Measurements from ENCODE around the gene NOS3. TPM values are rescaled to one million over a fixed set of nuclear protein-coding genes. Genes with fewer than 3 reads are reported as not detected.
A peak's percentile ranks its signal among the peaks of the same experiment; 100 is the strongest.

NOS3 gene
- total and polyA plus RNA-seq, 9 of the 15 experiments (the other 6 are each of a cell fraction or from before 2014, with no cell fraction given) = 1.1 to 121 (median 23.6) TPM

DNA sequence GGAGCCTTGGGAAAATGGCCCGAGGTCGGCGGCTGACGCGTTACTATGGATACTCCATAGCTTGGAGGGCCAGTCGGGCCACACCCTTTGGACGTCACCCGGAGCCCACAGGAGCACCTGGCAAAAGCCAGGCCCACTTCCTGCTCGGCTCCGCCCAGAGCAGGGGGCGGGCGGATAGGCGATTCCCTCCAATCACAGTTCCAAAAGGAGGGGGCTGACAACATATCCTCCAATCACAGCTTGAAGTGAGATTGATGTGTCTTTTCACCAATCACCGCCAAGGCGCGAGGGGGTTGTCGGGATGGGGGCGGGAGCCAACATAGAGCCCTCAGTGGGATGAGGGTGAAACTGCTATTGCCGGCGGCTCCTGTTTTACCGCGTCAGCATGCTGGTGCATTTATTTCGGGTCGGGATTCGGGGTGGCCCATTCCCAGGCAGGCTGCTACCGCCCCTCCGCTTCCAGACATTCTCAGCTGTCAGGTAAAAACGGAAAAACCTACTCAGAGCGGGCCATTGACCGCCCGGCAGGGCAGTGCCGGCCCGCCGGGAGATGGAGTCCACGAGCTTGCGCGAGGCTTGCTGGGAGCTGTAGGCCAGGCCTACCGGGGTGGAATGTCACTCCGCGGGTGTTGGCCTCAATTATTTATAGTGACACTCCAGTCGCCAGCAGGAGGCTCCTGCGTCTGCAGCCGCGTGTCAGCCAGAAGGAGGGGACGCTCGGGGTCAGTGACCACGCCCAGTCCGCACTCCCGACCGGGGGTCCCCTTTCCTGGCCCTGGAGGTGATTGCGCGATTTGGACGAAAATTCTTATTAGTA lies 37.5 kb downstream of the NOS3 start, which contains the start of gene ABCB8 (continued):
- TF ChIP-seq ZNF740 (CRISPR knock-in tag; IDR thresholded peaks at IDR 0.05) (no peak; the same call in 1 of the 2 replicates), ZNF740 (tag; IDR thresholded peaks at IDR 0.05) (no peak), SMAD3 (CRISPR knock-in tag; conservative IDR thresholded peaks at IDR 0.05) (no peak; the same call in 1 of the 2 replicates), BRF2 (IDR thresholded peaks at IDR 0.05; ENCODE audit: borderline replicate concordance, insufficient read depth, insufficient read length) (no peak), ZBED1 (IDR thresholded peaks at IDR 0.05) (peak; percentile 46; the same call in 1 of the 2 replicates), STAG1 (CRISPR knock-in tag; IDR thresholded peaks at IDR 0.05; ENCODE audit: borderline replicate concordance) (no peak), ESRRB (CRISPR knock-in tag; IDR thresholded peaks at IDR 0.05; ENCODE audit: borderline replicate concordance) (no peak), CXXC5 (CRISPR knock-in tag; IDR thresholded peaks at IDR 0.05) (peak; percentile 83), ZFPM2 (CRISPR knock-in tag; IDR thresholded peaks at IDR 0.05) (no peak), JUNB (CRISPR knock-in tag; conservative IDR thresholded peaks at IDR 0.05) (no peak), PREB (CRISPR knock-in tag; IDR thresholded peaks at IDR 0.05) (peak; percentile 100; the same call in 1 of the 2 replicates), CTBP1 (IDR thresholded peaks at IDR 0.05; ENCODE audit: borderline replicate concordance) (peak; percentile 72; the same call in 1 of the 2 replicates)
- TF ChIP-seq, protein P1, sequence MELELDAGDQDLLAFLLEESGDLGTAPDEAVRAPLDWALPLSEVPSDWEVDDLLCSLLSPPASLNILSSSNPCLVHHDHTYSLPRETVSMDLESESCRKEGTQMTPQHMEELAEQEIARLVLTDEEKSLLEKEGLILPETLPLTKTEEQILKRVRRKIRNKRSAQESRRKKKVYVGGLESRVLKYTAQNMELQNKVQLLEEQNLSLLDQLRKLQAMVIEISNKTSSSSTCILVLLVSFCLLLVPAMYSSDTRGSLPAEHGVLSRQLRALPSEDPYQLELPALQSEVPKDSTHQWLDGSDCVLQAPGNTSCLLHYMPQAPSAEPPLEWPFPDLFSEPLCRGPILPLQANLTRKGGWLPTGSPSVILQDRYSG (tag; conservative IDR thresholded peaks at IDR 0.05; ENCODE audit: low read depth) = peak; percentile 62; the same call in 1 of the 2 replicates
- TF ChIP-seq, protein P2, sequence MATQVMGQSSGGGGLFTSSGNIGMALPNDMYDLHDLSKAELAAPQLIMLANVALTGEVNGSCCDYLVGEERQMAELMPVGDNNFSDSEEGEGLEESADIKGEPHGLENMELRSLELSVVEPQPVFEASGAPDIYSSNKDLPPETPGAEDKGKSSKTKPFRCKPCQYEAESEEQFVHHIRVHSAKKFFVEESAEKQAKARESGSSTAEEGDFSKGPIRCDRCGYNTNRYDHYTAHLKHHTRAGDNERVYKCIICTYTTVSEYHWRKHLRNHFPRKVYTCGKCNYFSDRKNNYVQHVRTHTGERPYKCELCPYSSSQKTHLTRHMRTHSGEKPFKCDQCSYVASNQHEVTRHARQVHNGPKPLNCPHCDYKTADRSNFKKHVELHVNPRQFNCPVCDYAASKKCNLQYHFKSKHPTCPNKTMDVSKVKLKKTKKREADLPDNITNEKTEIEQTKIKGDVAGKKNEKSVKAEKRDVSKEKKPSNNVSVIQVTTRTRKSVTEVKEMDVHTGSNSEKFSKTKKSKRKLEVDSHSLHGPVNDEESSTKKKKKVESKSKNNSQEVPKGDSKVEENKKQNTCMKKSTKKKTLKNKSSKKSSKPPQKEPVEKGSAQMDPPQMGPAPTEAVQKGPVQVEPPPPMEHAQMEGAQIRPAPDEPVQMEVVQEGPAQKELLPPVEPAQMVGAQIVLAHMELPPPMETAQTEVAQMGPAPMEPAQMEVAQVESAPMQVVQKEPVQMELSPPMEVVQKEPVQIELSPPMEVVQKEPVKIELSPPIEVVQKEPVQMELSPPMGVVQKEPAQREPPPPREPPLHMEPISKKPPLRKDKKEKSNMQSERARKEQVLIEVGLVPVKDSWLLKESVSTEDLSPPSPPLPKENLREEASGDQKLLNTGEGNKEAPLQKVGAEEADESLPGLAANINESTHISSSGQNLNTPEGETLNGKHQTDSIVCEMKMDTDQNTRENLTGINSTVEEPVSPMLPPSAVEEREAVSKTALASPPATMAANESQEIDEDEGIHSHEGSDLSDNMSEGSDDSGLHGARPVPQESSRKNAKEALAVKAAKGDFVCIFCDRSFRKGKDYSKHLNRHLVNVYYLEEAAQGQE (IDR thresholded peaks at IDR 0.05; ENCODE audit: borderline replicate concordance) = peak; percentile 88; the same call in 1 of the 2 replicates
- TF ChIP-seq, protein P2 (CRISPR knock-in tag; IDR thresholded peaks at IDR 0.05; ENCODE audit: low read depth) = peak; percentile 73

All from K562 (cell line).